Stimulated activated naive CD8-positive, alpha-beta T cell treated with anti-CD3 and anti-CD28 coated beads, Interleukin-15, Interleukin-2, amounts not matched to agents 100 ng/mL and 50 ng/mL, for 24 hours (primary cell): ENCODE measurements around the gene FOXA2.

ENCODE experiments used
- H3K27ac Mint-ChIP-seq: one replicate; pipeline ENCODE4 v1.8.0; 2021; ENCODE audit warnings: mild to moderate bottlenecking, mixed read lengths
- H3K27me3 Mint-ChIP-seq: one replicate; pipeline ENCODE4 v1.8.0; 2021; ENCODE audit warnings: mixed read lengths
- H3K36me3 Mint-ChIP-seq: one replicate; pipeline ENCODE4 v1.8.0; 2021; ENCODE audit warnings: low read depth, mixed read lengths
- H3K4me1 Mint-ChIP-seq: one replicate; pipeline ENCODE4 v1.8.0; 2021; ENCODE audit warnings: low read depth, mixed read lengths
- H3K4me3 Mint-ChIP-seq: one replicate; pipeline ENCODE4 v1.8.0; 2021; ENCODE audit warnings: mild to moderate bottlenecking, mixed read lengths
- H3K9me3 Mint-ChIP-seq: one replicate; pipeline ENCODE4 v1.8.0; 2021; ENCODE audit warnings: mixed read lengths

Gene FOXA2

GRCh38 chr20:22584522-22584921 is at the start of gene FOXA2:
FOXA2 (minus strand) TSS chr20:22584572; CDS start chr20:22584278, 294 bp downstream.
- no peak within 1 kb of the TSS for H3K4me3 Mint-ChIP-seq
- H3K9me3 Mint-ChIP-seq: no peaks in the 10 kb centered on the region
- H3K27ac Mint-ChIP-seq: no peak within 1 kb of the TSS
- H3K27me3 Mint-ChIP-seq: peaks cover 72% of the 10 kb centered on the region
- no peaks in the 10 kb centered on the region for H3K4me1 Mint-ChIP-seq
- H3K36me3 Mint-ChIP-seq: no peaks in the 10 kb centered on the region

- Mint-ChIP-seq H3K9me3 (no peaks in the 10 kb centered on the region), H3K4me1 (no peaks in the 10 kb centered on the region), H3K36me3 (no peaks in the 10 kb centered on the region), H3K4me3 (no peak overlapping the region), H3K27ac (no peak overlapping the region), H3K27me3 (no peaks in the 10 kb centered on the region)
Observed at GRCh38 chr20:22630701-22631100, 46.3 kb upstream of the FOXA2 start.

GRCh38 chr20:22629927-22630326 is 45.6 kb upstream of the FOXA2 start:
- Mint-ChIP-seq H3K4me1 (no peaks in the 10 kb centered on the region), H3K36me3 (no peaks in the 10 kb centered on the region), H3K27me3 (no peaks in the 10 kb centered on the region), H3K27ac (no peak overlapping the region), H3K9me3 (no peaks in the 10 kb centered on the region), H3K4me3 (no peak overlapping the region)

- Mint-ChIP-seq H3K27me3 (no peaks in the 10 kb centered on the region), H3K9me3 (no peaks in the 10 kb centered on the region), H3K36me3 (no peaks in the 10 kb centered on the region), H3K27ac (no peak overlapping the region), H3K4me1 (no peaks in the 10 kb centered on the region), H3K4me3 (no peak overlapping the region)
Observed at GRCh38 chr20:22629447-22629846, 45.1 kb upstream of the FOXA2 start.

- Mint-ChIP-seq H3K36me3 (no peaks in the 10 kb centered on the region), H3K27me3 (no peaks in the 10 kb centered on the region), H3K9me3 (no peaks in the 10 kb centered on the region), H3K4me3 (no peak overlapping the region), H3K4me1 (no peaks in the 10 kb centered on the region), H3K27ac (no peak overlapping the region)
Observed at GRCh38 chr20:22626496-22626895, 42.1 kb upstream of the FOXA2 start.

- Mint-ChIP-seq H3K9me3 (no peaks in the 10 kb centered on the region), H3K27me3 (peaks cover 4% of the 10 kb centered on the region), H3K27ac (no peak overlapping the region), H3K4me3 (no peak overlapping the region), H3K4me1 (no peaks in the 10 kb centered on the region), H3K36me3 (no peaks in the 10 kb centered on the region)
Observed at GRCh38 chr20:22623211-22623610, 38.8 kb upstream of the FOXA2 start.

- H3K27ac Mint-ChIP-seq: no peak overlapping the region
- H3K36me3 Mint-ChIP-seq: no peaks in the 10 kb centered on the region
- no peak overlapping the region for H3K4me3 Mint-ChIP-seq
- H3K4me1 Mint-ChIP-seq: no peaks in the 10 kb centered on the region
- H3K9me3 Mint-ChIP-seq: no peaks in the 10 kb centered on the region
- H3K27me3 Mint-ChIP-seq: peaks cover 12% of the 10 kb centered on the region
Observed at GRCh38 chr20:22620342-22620741, 36.0 kb upstream of the FOXA2 start.

- no peak overlapping the region for H3K4me3 Mint-ChIP-seq
- H3K4me1 Mint-ChIP-seq: no peaks in the 10 kb centered on the region
- no peak overlapping the region for H3K27ac Mint-ChIP-seq
- H3K36me3 Mint-ChIP-seq: no peaks in the 10 kb centered on the region
- H3K9me3 Mint-ChIP-seq: no peaks in the 10 kb centered on the region
- H3K27me3 Mint-ChIP-seq: peaks cover 12% of the 10 kb centered on the region
Observed at GRCh38 chr20:22619806-22620205, 35.4 kb upstream of the FOXA2 start.

GRCh38 chr20:22619272-22619671 is 34.9 kb upstream of the FOXA2 start:
- Mint-ChIP-seq H3K9me3 (no peaks in the 10 kb centered on the region), H3K4me1 (no peaks in the 10 kb centered on the region), H3K4me3 (no peak overlapping the region), H3K36me3 (no peaks in the 10 kb centered on the region), H3K27me3 (peaks cover 12% of the 10 kb centered on the region), H3K27ac (no peak overlapping the region)

GRCh38 chr20:22617160-22617559 is 32.8 kb upstream of the FOXA2 start:
- H3K4me1 Mint-ChIP-seq: no peaks in the 10 kb centered on the region
- peaks cover 22% of the 10 kb centered on the region for H3K27me3 Mint-ChIP-seq
- H3K9me3 Mint-ChIP-seq: no peaks in the 10 kb centered on the region
- no peak overlapping the region for H3K4me3 Mint-ChIP-seq
- no peak overlapping the region for H3K27ac Mint-ChIP-seq
- H3K36me3 Mint-ChIP-seq: no peaks in the 10 kb centered on the region

GRCh38 chr20:22616551-22616950 is 32.2 kb upstream of the FOXA2 start:
- H3K4me1 Mint-ChIP-seq: no peaks in the 10 kb centered on the region
- H3K36me3 Mint-ChIP-seq: no peaks in the 10 kb centered on the region
- no peak overlapping the region for H3K27ac Mint-ChIP-seq
- peaks cover 22% of the 10 kb centered on the region for H3K27me3 Mint-ChIP-seq
- H3K9me3 Mint-ChIP-seq: no peaks in the 10 kb centered on the region
- H3K4me3 Mint-ChIP-seq: no peak overlapping the region

- no peaks in the 10 kb centered on the region for H3K4me1 Mint-ChIP-seq
- H3K4me3 Mint-ChIP-seq: no peak overlapping the region
- no peaks in the 10 kb centered on the region for H3K36me3 Mint-ChIP-seq
- H3K27me3 Mint-ChIP-seq: peaks cover 22% of the 10 kb centered on the region
- no peak overlapping the region for H3K27ac Mint-ChIP-seq
- no peaks in the 10 kb centered on the region for H3K9me3 Mint-ChIP-seq
Observed at GRCh38 chr20:22615425-22615824, 31.1 kb upstream of the FOXA2 start.

GRCh38 chr20:22611636-22612035 is 27.3 kb upstream of the FOXA2 start:
- Mint-ChIP-seq H3K36me3 (no peaks in the 10 kb centered on the region), H3K9me3 (no peaks in the 10 kb centered on the region), H3K4me3 (no peak overlapping the region), H3K27me3 (peaks cover 13% of the 10 kb centered on the region), H3K4me1 (no peaks in the 10 kb centered on the region), H3K27ac (no peak overlapping the region)

GRCh38 chr20:22607695-22608094 is 23.3 kb upstream of the FOXA2 start:
- H3K4me1 Mint-ChIP-seq: no peaks in the 10 kb centered on the region
- no peaks in the 10 kb centered on the region for H3K9me3 Mint-ChIP-seq
- H3K27ac Mint-ChIP-seq: no peak overlapping the region
- peaks cover 8% of the 10 kb centered on the region for H3K27me3 Mint-ChIP-seq
- no peaks in the 10 kb centered on the region for H3K36me3 Mint-ChIP-seq
- H3K4me3 Mint-ChIP-seq: no peak overlapping the region

GRCh38 chr20:22604815-22605214 is 20.4 kb upstream of the FOXA2 start:
- Mint-ChIP-seq H3K36me3 (no peaks in the 10 kb centered on the region), H3K4me3 (no peak overlapping the region), H3K9me3 (no peaks in the 10 kb centered on the region), H3K27me3 (peaks cover 5% of the 10 kb centered on the region), H3K27ac (no peak overlapping the region), H3K4me1 (no peaks in the 10 kb centered on the region)

GRCh38 chr20:22601361-22602141 is 17.2 kb upstream of the FOXA2 start:
- H3K27me3 Mint-ChIP-seq: peaks cover 5% of the 10 kb centered on the region
- H3K27ac Mint-ChIP-seq: no peak overlapping the region
- no peaks in the 10 kb centered on the region for H3K4me1 Mint-ChIP-seq
- H3K4me3 Mint-ChIP-seq: no peak overlapping the region
- H3K9me3 Mint-ChIP-seq: no peaks in the 10 kb centered on the region
- H3K36me3 Mint-ChIP-seq: no peaks in the 10 kb centered on the region
